ENCODE data around the gene EIF4A3. TPM values are rescaled to one million over a fixed set of nuclear protein-coding genes. Genes with fewer than 3 reads are reported as not detected.

EIF4A3 gene
- total and polyA plus RNA-seq, 4 donors: 29.0 to 35.1 (median 33.4) TPM

- TF ChIP-seq ZBTB33 (IDR thresholded peaks at IDR 0.05): no peak
- no peak for TF ChIP-seq TAF1 (conservative IDR thresholded peaks at IDR 0.05)
- TF ChIP-seq FOXA2 (IDR thresholded peaks at IDR 0.05): no peak
- TF ChIP-seq HNF4G (IDR thresholded peaks at IDR 0.05): no peak
Measured at GRCh38 chr17:80164185-80164584, 17.3 kb upstream of the EIF4A3 start (continued).

GRCh38 chr17:80163336-80163735 is 16.4 kb upstream of the EIF4A3 start:
- TF ChIP-seq HNF4A (conservative IDR thresholded peaks at IDR 0.05): no peak
- no peak for TF ChIP-seq GABPA (IDR thresholded peaks at IDR 0.05 in 1 of 2, conservative IDR thresholded peaks at IDR 0.05 in 1 of 2)
- TF ChIP-seq ATF3 (IDR thresholded peaks at IDR 0.05): no peak
- no peak for TF ChIP-seq CTCF (IDR thresholded peaks at IDR 0.05; ENCODE audit: low read depth, low read length, missing input control)
- no peak for TF ChIP-seq MAX (IDR thresholded peaks at IDR 0.05)
- TF ChIP-seq FOXA2 (IDR thresholded peaks at IDR 0.05): no peak
- no peak for TF ChIP-seq REST (IDR thresholded peaks at IDR 0.05)
- no peak for TF ChIP-seq JUND (IDR thresholded peaks at IDR 0.05)
- TF ChIP-seq RXRA (IDR thresholded peaks at IDR 0.05): no peak
- TF ChIP-seq RAD21 (IDR thresholded peaks at IDR 0.05): no peak
- TF ChIP-seq EGR1 (IDR thresholded peaks at IDR 0.05; ENCODE audit: low read depth in 2 of 2): no peak
- no peak for TF ChIP-seq NR2F2 (IDR thresholded peaks at IDR 0.05)
- TF ChIP-seq ZBTB33 (IDR thresholded peaks at IDR 0.05): no peak
- TF ChIP-seq FOXA1 (IDR thresholded peaks at IDR 0.05): no peak
- no peak for TF ChIP-seq YY1 (IDR thresholded peaks at IDR 0.05)
- H3K4me1 ChIP-seq (ENCODE audit: control insufficient read depth in 4 of 4, insufficient read depth in 4 of 4, low read length in 3 of 4): no peaks in the 10 kb centered on the region
- no peaks in the 10 kb centered on the region for H3K9me3 ChIP-seq (ENCODE audit: control insufficient read depth in 4 of 4, low read length in 3 of 4)
- no peak overlapping the region for H3K9ac ChIP-seq (ENCODE audit: low read depth in 1 of 2, low read length in 2 of 2)
- WGBS: 85% methylated on average over 4 of the region's 4 CpGs
- no peak overlapping the region for H3K27ac ChIP-seq (ENCODE audit: low read depth in 1 of 2, low read length in 2 of 2)
- no peaks in the 10 kb centered on the region for H3K36me3 ChIP-seq (ENCODE audit: control insufficient read depth in 4 of 4, insufficient read depth in 3 of 4, low read depth in 1 of 4, low read length in 3 of 4)
- H3K27me3 ChIP-seq (ENCODE audit: control insufficient read depth in 4 of 4, insufficient read depth in 4 of 4, low read length in 3 of 4): no peaks in the 10 kb centered on the region
- DNase-seq (ENCODE audit: low spot score): no peak
- H3K4me3 ChIP-seq (ENCODE audit: low read depth in 1 of 3, low read length in 3 of 3): no peak overlapping the region

Measured in liver (tissue), 9 donors.